ENCODE results near the gene SUN2. TPM values are rescaled to one million over a fixed set of nuclear protein-coding genes. Genes with fewer than 3 reads are reported as not detected.

The SUN2 gene
- total and polyA plus RNA-seq, 2 of the 13 experiments (the other 11 are each of a cell fraction or from before 2014, with no cell fraction given) = 45.6 to 56.6 TPM

- TF ChIP-seq ARNT2 (CRISPR knock-in tag; IDR thresholded peaks at IDR 0.05; ENCODE audit: low read depth) (peak; percentile 92), SOX6 (IDR thresholded peaks at IDR 0.05) (no peak), SOX6 (CRISPR knock-in tag; IDR thresholded peaks at IDR 0.05) (0 out of 2 replicates have a peak, but pooled peaks have one; percentile 10), NFE2L1 (CRISPR knock-in tag; IDR thresholded peaks at IDR 0.05; ENCODE audit: borderline replicate concordance) (no peak), RBFOX2 (IDR thresholded peaks at IDR 0.05; ENCODE audit: low read depth, low read length) (peak; percentile 93), KLF15 (CRISPR knock-in tag; IDR thresholded peaks at IDR 0.05; ENCODE audit: borderline replicate concordance) (peak; percentile 67; the same call in 1 of the 2 replicates), ARHGAP35 (CRISPR knock-in tag; IDR thresholded peaks at IDR 0.05; ENCODE audit: borderline replicate concordance) (no peak; the same call in 1 of the 2 replicates), FOSL1 (CRISPR knock-in tag; IDR thresholded peaks at IDR 0.05; ENCODE audit: borderline replicate concordance) (peak; percentile 15; the same call in 1 of the 2 replicates), ZNF224 (CRISPR knock-in tag; IDR thresholded peaks at IDR 0.05) (no peak), SUZ12 (IDR thresholded peaks at IDR 0.05; ENCODE audit: low read depth, low read length) (no peak), ZSCAN25 (CRISPR knock-in tag; IDR thresholded peaks at IDR 0.05) (peak; percentile 80; the same call in 1 of the 2 replicates), ZNF543 (CRISPR knock-in tag; IDR thresholded peaks at IDR 0.05) (peak; percentile 64; the same call in 1 of the 2 replicates), NR2F2 (IDR thresholded peaks at IDR 0.05; ENCODE audit: borderline replicate concordance, low read depth) (no peak), GZF1 (CRISPR knock-in tag; IDR thresholded peaks at IDR 0.05) (no peak; the same call in 1 of the 2 replicates), ZNF33A (CRISPR knock-in tag; IDR thresholded peaks at IDR 0.05; ENCODE audit: borderline replicate concordance) (no peak), RARA (CRISPR knock-in tag; IDR thresholded peaks at IDR 0.05) (peak; percentile 49; the same call in 1 of the 2 replicates), ZFP82 (CRISPR knock-in tag; IDR thresholded peaks at IDR 0.05; ENCODE audit: borderline replicate concordance) (no peak), ZFX (CRISPR knock-in tag; IDR thresholded peaks at IDR 0.05; ENCODE audit: low read depth) (peak; percentile 73), ZNF513 (CRISPR knock-in tag; conservative IDR thresholded peaks at IDR 0.05) (peak; percentile 28; the same call in 1 of the 2 replicates)
- TF ChIP-seq, protein P1, sequence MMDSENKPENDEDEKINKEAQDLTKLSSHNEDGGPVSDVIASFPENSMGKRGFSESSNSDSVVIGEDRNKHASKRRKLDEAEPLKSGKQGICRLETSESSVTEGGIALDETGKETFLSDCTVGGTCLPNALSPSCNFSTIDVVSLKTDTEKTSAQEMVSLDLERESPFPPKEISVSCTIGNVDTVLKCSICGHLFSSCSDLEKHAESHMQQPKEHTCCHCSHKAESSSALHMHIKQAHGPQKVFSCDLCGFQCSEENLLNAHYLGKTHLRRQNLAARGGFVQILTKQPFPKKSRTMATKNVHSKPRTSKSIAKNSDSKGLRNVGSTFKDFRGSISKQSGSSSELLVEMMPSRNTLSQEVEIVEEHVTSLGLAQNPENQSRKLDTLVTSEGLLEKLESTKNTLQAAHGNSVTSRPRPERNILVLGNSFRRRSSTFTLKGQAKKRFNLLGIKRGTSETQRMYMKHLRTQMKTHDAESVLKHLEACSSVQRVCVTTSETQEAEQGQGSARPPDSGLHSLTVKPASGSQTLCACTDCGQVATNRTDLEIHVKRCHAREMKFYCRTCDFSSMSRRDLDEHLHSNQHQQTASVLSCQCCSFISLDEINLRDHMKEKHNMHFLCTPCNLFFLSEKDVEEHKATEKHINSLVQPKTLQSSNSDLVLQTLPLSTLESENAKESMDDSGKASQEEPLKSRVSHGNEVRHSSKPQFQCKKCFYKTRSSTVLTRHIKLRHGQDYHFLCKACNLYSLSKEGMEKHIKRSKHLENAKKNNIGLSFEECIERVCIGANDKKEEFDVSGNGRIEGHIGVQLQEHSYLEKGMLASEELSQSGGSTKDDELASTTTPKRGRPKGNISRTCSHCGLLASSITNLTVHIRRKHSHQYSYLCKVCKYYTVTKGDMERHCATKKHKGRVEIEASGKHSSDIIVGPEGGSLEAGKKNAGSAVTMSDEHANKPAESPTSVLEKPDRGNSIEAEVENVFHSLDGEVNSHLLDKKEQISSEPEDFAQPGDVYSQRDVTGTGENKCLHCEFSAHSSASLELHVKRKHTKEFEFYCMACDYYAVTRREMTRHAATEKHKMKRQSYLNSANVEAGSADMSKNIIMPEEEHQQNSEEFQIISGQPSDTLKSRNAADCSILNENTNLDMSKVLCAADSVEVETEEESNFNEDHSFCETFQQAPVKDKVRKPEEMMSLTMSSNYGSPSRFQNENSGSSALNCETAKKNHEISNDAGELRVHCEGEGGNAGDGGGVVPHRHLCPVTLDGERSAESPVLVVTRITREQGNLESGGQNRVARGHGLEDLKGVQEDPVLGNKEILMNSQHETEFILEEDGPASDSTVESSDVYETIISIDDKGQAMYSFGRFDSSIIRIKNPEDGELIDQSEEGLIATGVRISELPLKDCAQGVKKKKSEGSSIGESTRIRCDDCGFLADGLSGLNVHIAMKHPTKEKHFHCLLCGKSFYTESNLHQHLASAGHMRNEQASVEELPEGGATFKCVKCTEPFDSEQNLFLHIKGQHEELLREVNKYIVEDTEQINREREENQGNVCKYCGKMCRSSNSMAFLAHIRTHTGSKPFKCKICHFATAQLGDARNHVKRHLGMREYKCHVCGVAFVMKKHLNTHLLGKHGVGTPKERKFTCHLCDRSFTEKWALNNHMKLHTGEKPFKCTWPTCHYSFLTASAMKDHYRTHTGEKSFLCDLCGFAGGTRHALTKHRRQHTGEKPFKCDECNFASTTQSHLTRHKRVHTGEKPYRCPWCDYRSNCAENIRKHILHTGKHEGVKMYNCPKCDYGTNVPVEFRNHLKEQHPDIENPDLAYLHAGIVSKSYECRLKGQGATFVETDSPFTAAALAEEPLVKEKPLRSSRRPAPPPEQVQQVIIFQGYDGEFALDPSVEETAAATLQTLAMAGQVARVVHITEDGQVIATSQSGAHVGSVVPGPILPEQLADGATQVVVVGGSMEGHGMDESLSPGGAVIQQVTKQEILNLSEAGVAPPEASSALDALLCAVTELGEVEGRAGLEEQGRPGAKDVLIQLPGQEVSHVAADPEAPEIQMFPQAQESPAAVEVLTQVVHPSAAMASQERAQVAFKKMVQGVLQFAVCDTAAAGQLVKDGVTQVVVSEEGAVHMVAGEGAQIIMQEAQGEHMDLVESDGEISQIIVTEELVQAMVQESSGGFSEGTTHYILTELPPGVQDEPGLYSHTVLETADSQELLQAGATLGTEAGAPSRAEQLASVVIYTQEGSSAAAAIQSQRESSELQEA (CRISPR knock-in tag; IDR thresholded peaks at IDR 0.05; ENCODE audit: not compliant biosample characterization) = peak; percentile 47
These were observed 54.8 kb downstream of the SUN2 start, which contains the start of gene JOSD1 (continued) for GRCh38 chr22:38700789-38701628.

Data from HepG2 (cell line).